22Rv1 (cell line): ENCODE data around the gene PLCD3.

Experiments used
- H3K27ac ChIP-seq: fragments of 450-650 bp; 2 replicates; pipeline ENCODE4 v1.5.1; 2017
- ZFX ChIP-seq: fragments of 450-650 bp; IDR thresholded peaks from 2 replicates; pipeline ENCODE4 v1.6.1; 2017; ENCODE audit warnings: antibody characterized with exemption, borderline replicate concordance
- TF ChIP-seq, protein P1 (sequence below): fragments of 450-650 bp; IDR thresholded peaks from 2 replicates; pipeline ENCODE4 v1.5.1; 2017; ENCODE audit warnings: mild to moderate bottlenecking

The PLCD3 gene

GRCh38 chr17:45104029-45104428, 28.3 kb downstream of the PLCD3 start:
- TF ChIP-seq, protein P1, sequence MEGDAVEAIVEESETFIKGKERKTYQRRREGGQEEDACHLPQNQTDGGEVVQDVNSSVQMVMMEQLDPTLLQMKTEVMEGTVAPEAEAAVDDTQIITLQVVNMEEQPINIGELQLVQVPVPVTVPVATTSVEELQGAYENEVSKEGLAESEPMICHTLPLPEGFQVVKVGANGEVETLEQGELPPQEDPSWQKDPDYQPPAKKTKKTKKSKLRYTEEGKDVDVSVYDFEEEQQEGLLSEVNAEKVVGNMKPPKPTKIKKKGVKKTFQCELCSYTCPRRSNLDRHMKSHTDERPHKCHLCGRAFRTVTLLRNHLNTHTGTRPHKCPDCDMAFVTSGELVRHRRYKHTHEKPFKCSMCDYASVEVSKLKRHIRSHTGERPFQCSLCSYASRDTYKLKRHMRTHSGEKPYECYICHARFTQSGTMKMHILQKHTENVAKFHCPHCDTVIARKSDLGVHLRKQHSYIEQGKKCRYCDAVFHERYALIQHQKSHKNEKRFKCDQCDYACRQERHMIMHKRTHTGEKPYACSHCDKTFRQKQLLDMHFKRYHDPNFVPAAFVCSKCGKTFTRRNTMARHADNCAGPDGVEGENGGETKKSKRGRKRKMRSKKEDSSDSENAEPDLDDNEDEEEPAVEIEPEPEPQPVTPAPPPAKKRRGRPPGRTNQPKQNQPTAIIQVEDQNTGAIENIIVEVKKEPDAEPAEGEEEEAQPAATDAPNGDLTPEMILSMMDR: no peak
- no peak for TF ChIP-seq ZFX
- H3K27ac ChIP-seq: no peak overlapping the region

DNA sequence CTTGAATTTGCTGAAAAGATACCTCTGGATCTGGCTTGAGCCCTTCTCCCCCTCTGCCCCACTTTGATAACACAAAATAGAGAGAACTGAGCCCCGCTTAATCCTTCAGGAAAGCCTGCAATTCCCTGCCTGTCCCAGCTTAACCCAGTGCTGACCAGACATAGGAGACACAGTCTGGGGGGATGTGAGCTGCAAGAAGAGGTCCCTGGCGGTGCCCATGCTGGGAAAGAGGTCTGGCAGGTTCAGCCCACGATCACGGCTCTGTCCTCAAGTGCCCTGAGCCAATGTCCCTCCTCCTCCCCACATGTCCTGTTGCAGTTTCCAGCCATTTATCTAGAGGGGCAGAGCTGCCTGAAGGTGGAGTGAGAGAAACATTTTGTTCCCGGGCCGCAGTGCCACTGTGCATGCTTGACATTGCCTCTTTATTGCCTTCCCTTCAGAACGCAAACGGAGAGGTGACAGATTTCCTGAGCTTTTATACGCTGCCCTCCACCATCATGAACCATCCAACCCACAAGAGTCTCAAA, 29.0 kb downstream of the PLCD3 start:
- no peak overlapping the region for H3K27ac ChIP-seq
- TF ChIP-seq, protein P1: no peak
- no peak for TF ChIP-seq ZFX

- H3K27ac ChIP-seq: no peak overlapping the region
- no peak for TF ChIP-seq ZFX
- TF ChIP-seq, protein P1: no peak
Observed at GRCh38 chr17:45102856-45103255, 29.5 kb downstream of the PLCD3 start.

DNA sequence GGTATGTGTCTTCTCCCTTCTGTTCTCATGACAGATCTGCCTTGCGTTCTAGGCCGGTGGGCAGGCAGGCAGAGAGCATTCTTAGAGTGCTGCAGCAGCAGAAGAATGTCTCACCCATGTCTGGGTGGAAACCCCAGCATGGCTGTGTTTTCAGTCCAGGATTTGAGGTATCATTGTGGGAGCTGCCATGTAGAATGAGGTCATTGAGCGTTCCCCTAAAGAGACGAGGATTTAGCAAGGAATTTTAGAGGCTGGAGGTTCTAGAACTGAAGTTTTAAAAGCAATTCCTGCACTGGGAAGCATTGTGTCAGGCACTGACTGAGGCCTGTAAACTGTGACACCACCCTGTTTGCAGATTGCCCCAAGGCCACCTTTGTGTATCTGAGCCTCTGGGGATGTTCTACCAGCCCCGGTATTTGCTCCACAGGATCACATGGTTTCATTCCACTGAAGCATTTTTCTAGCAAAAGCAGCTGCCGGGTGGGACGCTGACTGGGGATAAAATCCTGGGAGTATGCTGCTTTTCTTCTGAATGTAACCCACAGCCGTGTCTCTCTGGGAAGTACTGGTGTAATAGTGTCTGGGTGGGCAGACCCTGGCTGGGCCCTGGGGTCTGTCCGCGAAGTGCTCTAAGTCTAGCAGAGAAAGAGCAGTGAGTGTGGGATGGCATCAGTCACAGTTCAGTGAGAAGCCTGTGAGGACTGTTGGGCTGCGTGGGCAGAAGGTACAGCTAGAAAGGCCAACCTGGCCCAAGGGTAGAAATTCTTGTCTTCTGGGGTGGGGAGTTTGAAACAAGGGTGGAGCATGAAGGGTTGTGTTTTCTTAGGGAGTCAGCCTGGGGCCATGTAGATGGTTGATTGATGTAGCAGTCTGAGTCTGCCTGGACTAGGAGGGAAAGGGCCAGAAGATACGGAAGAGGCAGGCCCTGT, 30.2 kb downstream of the PLCD3 start:
- H3K27ac ChIP-seq: no peak overlapping the region
- no peak for TF ChIP-seq ZFX
- TF ChIP-seq, protein P1: no peak

GRCh38 chr17:45101546-45101882, 30.8 kb downstream of the PLCD3 start:
- no peak overlapping the region for H3K27ac ChIP-seq
- TF ChIP-seq ZFX: no peak
- TF ChIP-seq, protein P1: no peak

DNA sequence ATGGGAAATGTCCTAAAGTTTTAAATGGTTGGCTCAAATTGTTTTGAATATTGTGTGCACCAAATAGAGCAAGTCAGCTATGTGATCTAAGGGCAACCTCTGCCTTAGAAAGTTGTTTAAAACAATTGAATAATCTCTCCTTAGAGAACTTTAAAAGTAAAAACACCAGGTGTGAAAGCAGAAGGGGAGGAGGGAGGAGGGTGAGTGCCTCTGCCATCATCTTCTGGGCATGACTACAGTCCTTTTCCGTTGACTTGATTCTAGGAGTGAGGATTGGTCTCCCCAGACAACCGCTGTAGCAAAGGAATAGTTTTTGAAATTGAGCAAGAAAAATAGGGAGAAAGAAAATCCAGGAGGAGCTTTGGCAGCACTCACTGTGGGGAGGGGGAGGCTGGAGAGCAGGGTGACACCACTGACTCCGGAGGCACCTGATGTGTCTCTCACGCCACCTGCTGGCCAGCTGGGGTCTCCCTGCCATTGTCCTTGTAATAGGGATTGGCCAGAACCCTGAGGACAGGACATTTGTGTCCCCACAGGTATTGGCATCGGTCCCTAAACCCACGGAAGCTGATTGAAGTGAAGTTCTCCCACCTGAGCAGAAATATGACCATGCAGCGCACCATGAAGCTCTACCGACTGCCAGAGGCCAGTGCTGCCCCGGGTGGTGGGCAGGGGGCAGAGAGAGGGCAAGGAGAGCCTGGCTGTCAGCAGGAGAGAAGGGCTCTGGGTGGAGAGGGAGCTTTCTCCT, 33.3 kb downstream of the PLCD3 start:
- no peak for TF ChIP-seq ZFX
- TF ChIP-seq, protein P1: peak; percentile 92
- no peak overlapping the region for H3K27ac ChIP-seq
